ENCODE data around the gene NCOA3.

Gene NCOA3

DNA sequence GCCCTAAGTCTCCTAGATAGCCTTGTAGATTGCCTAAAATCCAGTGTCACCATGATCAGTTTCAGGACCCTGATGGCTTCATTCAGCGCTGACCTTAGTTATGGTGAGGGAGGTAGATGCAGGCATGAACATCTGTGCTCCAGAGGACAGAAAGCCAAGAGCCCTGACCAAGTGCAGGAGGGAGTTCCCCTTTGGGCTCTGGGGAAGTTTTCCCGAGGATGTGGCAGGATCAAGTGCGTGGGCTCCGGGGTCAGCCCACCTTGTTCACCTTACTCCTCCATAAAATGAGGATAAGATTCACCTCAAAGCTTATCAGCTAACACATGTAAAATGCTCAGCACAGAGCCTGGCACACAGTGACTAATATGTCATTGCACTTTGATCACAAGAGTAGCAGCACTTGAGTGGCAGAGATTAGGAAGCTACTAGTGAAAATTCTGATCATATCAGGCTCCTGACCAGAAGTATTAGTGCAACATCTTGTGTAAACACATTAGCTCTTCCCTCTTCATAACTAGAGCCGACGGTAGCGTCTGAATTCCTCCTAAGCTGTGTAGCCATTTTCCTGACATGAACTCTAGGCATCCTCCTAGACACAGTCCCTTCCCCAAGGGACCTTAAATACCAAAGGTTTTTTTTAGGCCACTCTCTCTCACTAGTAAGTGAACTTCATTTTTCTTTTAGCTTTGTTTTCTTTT, 158.4 kb downstream of the NCOA3 start:
- no peak for FAIRE-seq
- no peak for DNase-seq (ENCODE audit: extremely low spot score, insufficient read length, low read depth)

- FAIRE-seq (no peak), DNase-seq (ENCODE audit: extremely low spot score, insufficient read length, low read depth) (no peak)
These were observed 158.9 kb downstream of the NCOA3 start for GRCh38 chr20:47660602-47660905.

GRCh38 chr20:47660983-47661700, 159.5 kb downstream of the NCOA3 start:
- DNase-seq (ENCODE audit: extremely low spot score, insufficient read length, low read depth), result no peak
- no peak for FAIRE-seq

DNA sequence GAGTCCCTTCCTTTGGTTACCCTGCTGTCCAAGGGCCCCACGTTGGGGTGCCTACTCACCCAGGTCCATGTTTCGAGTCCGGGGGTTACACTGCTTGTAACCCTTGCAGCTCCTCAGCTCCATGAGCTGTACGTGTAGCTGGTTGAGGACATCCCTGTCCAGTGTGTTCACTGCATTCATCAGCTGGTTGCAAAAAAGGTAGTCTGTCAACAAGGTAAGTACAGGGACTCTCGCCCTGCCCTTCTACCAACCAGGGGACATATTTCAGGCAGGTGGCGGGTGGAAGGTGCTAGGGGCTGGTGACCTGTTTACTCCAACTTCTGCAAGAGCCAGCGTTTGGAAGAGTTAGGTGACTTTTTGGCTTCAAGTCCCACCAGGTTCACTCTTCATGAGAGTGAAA, 160.0 kb downstream of the NCOA3 start:
- no peak for DNase-seq (ENCODE audit: extremely low spot score, insufficient read length, low read depth)
- FAIRE-seq, result no peak

- DNase-seq (ENCODE audit: extremely low spot score, insufficient read length, low read depth) (no peak), FAIRE-seq (no peak)
These were observed 161.0 kb downstream of the NCOA3 start for GRCh38 chr20:47662483-47663353.

DNA sequence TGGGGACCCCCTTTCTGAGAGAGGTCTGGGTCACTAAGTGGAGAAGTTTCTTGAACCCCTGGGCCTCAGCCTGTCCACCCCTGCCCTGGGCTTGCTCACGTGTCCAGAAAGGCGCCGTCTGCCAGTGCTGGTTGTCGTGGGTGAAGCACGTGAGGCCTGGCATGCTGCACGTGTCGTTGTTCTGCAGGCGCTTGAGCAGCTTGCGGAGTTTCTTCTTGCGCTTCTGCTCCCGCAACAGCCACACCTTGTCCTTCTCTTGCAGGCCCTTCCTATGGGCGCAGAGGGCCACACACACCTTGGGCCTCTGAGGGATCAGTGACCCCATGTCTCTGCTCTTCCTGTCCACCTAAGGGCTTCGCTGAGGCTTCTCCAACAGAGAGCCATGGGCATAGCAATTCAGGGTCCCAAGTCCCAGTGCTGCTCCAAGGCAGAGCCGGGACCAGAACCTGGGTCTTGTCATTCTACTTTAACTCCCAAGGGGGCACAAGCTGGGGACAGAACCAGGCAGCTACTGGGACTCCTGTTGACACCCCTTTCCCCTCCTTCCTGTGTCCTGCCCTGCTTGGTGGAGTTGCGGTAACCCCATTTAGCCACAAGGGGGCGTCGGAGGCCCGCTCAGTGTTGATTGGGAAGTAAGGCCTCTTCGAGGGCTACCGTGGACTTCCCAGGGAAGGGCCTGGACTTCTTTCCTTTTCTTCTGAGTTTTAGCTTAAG, 161.8 kb downstream of the NCOA3 start:
- DNase-seq (ENCODE audit: extremely low spot score, insufficient read length, low read depth) (peak; percentile 51), FAIRE-seq (peak; percentile 60)

- FAIRE-seq (no peak), DNase-seq (ENCODE audit: extremely low spot score, insufficient read length, low read depth) (no peak)
These were observed 162.4 kb downstream of the NCOA3 start for GRCh38 chr20:47664068-47664437.

DNA sequence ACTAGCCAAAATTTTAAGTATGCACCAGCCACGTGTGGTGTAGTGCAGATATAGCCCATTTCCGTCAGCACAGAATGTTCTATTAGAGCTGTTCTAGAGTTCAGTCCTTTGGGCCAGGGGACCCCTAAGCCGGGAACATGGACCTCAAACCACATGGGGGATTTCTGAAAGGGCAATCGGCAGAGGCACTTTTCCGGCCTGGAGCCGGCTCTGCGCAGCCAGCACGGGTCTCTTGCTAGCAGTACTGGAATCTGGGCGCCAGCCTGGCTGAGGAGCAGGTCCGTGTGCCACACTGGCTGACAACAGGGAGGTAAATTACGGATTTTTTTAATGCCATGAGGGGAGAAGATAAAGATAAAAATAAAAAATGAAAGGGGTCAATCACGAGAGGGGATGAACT, 163.1 kb downstream of the NCOA3 start:
- no peak for FAIRE-seq
- no peak for DNase-seq (ENCODE audit: extremely low spot score, insufficient read length, low read depth)

- DNase-seq (ENCODE audit: extremely low spot score, insufficient read length, low read depth), result no peak
- FAIRE-seq, result no peak
These were observed 163.7 kb downstream of the NCOA3 start for GRCh38 chr20:47665221-47665991.

- DNase-seq (ENCODE audit: extremely low spot score, insufficient read length, low read depth) (no peak), FAIRE-seq (no peak)
These were observed 164.6 kb downstream of the NCOA3 start for GRCh38 chr20:47666304-47666703.

- no peak for DNase-seq (ENCODE audit: extremely low spot score, insufficient read length, low read depth)
- FAIRE-seq, result no peak
These were observed 165.4 kb downstream of the NCOA3 start for GRCh38 chr20:47667086-47667485.

DNA sequence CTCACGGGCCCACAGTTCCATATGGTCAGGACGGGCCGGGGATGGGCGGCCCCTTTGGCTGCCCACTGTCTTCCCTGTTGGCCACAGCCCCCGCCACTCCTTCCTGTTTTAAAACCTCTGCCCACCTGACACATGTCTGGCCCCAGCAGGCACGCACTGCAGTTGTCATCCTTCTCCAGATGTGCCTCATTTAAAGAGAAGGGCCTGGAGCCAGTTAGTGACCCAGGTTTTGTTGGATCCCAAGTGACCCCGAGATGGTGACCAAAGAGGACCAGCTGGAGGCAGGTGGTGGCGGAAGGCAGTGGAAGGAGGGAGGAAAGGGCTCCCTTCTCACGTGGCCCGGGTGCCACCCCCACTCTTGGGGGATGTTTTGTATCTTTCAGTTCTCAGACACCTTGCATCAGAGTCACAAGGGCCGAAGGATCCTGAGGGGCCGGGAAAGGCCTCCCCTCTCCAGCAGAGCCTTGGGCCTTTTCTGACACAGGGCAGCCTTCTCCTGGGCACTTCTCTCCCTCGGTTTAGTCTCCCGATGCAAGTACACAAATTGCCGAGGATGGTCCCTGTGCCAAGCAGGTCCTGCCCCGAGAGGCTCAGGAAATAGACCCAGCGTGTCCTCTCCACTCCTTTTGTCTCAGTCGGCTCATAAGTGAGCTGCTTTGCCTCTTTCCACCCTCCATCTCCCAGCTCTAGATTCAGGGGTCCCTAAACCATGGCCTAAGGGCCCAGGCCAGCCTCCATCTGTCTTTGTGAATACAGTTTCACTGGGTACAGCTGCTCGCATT, 166.0 kb downstream of the NCOA3 start:
- no peak for DNase-seq (ENCODE audit: extremely low spot score, insufficient read length, low read depth)

GRCh38 chr20:47668313-47669151, 166.8 kb downstream of the NCOA3 start:
- no peak for DNase-seq (ENCODE audit: extremely low spot score, insufficient read length, low read depth)
- no peak for FAIRE-seq

More for the DNA sequence above, 166.0 kb downstream of the NCOA3 start:
- FAIRE-seq, result no peak

GRCh38 chr20:47669152-47669425, 167.4 kb downstream of the NCOA3 start:
- no peak for FAIRE-seq
- no peak for DNase-seq (ENCODE audit: extremely low spot score, insufficient read length, low read depth)

- DNase-seq (ENCODE audit: extremely low spot score, insufficient read length, low read depth) (no peak), FAIRE-seq (no peak)
These were observed 167.8 kb downstream of the NCOA3 start for GRCh38 chr20:47669489-47669888.

GRCh38 chr20:47669927-47670890, 168.5 kb downstream of the NCOA3 start:
- no peak for FAIRE-seq
- no peak for DNase-seq (ENCODE audit: extremely low spot score, insufficient read length, low read depth)

- DNase-seq (ENCODE audit: extremely low spot score, insufficient read length, low read depth), result no peak
- FAIRE-seq, result no peak
These were observed 169.2 kb downstream of the NCOA3 start for GRCh38 chr20:47670913-47671312.
